Keratinocyte (primary cell): Measurements from ENCODE around the gene SETD7. TPM values are rescaled to one million over a fixed set of nuclear protein-coding genes. Genes with fewer than 3 reads are reported as not detected.

Experiments used
- DNase-seq: peaks from one replicate; pipeline ENCODE4 v3.0.0-alpha.2; 2011; ENCODE audit warnings: low read depth, missing footprints, low spot score
- FAIRE-seq: peaks from 2 replicates; lab custom pipeline; 2011; peaks lifted over from hg19 to GRCh38; lab: Jason Lieb, UNC
- H2AFZ ChIP-seq: 2 replicates; pipeline ENCODE4 v1.6.0; 2012; ENCODE audit warnings: low read length, control low read depth, inconsistent platforms; ENCODE audit not compliant: control insufficient read depth
- H3K27ac ChIP-seq: 2 replicates; pipeline ENCODE4 v1.5.1; 2011; ENCODE audit warnings: low read length; ENCODE audit not compliant: control insufficient read depth, insufficient read depth
- H3K27me3 ChIP-seq: 3 replicates; pipeline ENCODE4 v1.6.0; 2011; ENCODE audit warnings: low read length; ENCODE audit not compliant: control insufficient read depth, insufficient read depth; ENCODE audit errors: extremely low read depth
- H3K36me3 ChIP-seq, 2 experiments: 2 replicates in 1 of 2; 3 replicates in 1 of 2; pipeline ENCODE4 v1.5.1; 2011; ENCODE audit warnings: low read length in 2 of 2, mild to moderate bottlenecking in 1 of 2; ENCODE audit not compliant: control insufficient read depth in 2 of 2, insufficient read depth in 2 of 2; ENCODE audit errors: extremely low read depth in 1 of 2
- H3K4me1 ChIP-seq: 3 replicates; pipeline ENCODE4 v1.5.1; 2011; ENCODE audit warnings: low read length; ENCODE audit not compliant: control insufficient read depth, insufficient read depth; ENCODE audit errors: extremely low read depth
- H3K4me2 ChIP-seq: 3 replicates; pipeline ENCODE4 v1.6.0; 2011; ENCODE audit warnings: low read depth, low read length; ENCODE audit not compliant: control insufficient read depth, insufficient read depth; ENCODE audit errors: extremely low read depth
- H3K4me3 ChIP-seq, 3 experiments: fragments of 200-600 bp in 1 of 3; sonication (generic) in 1 of 3; 2 replicates in 2 of 3; 3 replicates in 1 of 3; pipeline ENCODE4 v1.5.1; 2011 to 2016; ENCODE audit warnings: low read length in 3 of 3, mild to moderate bottlenecking in 3 of 3, control low read depth in 2 of 3, inconsistent platforms in 1 of 3, low read depth in 1 of 3, mixed read lengths in 1 of 3, mixed run types in 1 of 3, moderate library complexity in 1 of 3; ENCODE audit not compliant: control insufficient read depth in 2 of 3, insufficient read depth in 2 of 3; ENCODE audit errors: extremely low read depth in 1 of 3
- H3K79me2 ChIP-seq: 2 replicates; pipeline ENCODE4 v1.6.0; 2012; ENCODE audit warnings: low read length; ENCODE audit not compliant: control insufficient read depth, insufficient read depth
- H3K9ac ChIP-seq: 3 replicates; pipeline ENCODE4 v1.6.0; 2011; ENCODE audit warnings: low read length; ENCODE audit not compliant: control insufficient read depth, insufficient read depth; ENCODE audit errors: extremely low read depth
- H3K9me1 ChIP-seq: 3 replicates; pipeline ENCODE4 v1.6.0; 2011; ENCODE audit warnings: low read length; ENCODE audit not compliant: control insufficient read depth, insufficient read depth; ENCODE audit errors: extremely low read depth
- H3K9me3 ChIP-seq: 2 replicates; pipeline ENCODE4 v1.5.1; 2012; ENCODE audit warnings: low read depth, low read length; ENCODE audit not compliant: control insufficient read depth
- H4K20me1 ChIP-seq: 3 replicates; pipeline ENCODE4 v1.6.0; 2011; ENCODE audit warnings: low read length; ENCODE audit not compliant: control insufficient read depth, insufficient read depth; ENCODE audit errors: extremely low read depth
- CTCF ChIP-seq, 3 experiments: IDR thresholded peaks in 1 of 3; conservative IDR thresholded peaks in 1 of 3; optimal IDR thresholded peaks in 1 of 3; 2 replicates in 2 of 3; 3 replicates in 1 of 3; pipeline versions ENCODE3 to v1.5.1; 2011; ENCODE audit warnings: low read length in 3 of 3, mild to moderate bottlenecking in 3 of 3, moderate library complexity in 2 of 3, control low read depth in 1 of 3, inconsistent platforms in 1 of 3; ENCODE audit not compliant: insufficient read depth in 2 of 3; ENCODE audit errors: extremely low read depth in 1 of 3
- EZH2 ChIP-seq: IDR thresholded peaks from one replicate; pipeline ENCODE4 v1.6.1; 2012; ENCODE audit warnings: inconsistent platforms, mild to moderate bottlenecking, low read length, moderate library complexity
- dilution Hi-C: fragments of 300-500 bp; cut with MboI; formaldehyde crosslinking; loops from one replicate; pipeline ENCODE4 v1.7.0; 2020; ENCODE audit warnings: low sequenced_read_pairs; ENCODE audit not compliant: extremely low pct_ligation_motif_present
- polyA plus RNA-seq, 5 experiments: library from polyadenylated mRNA; depleted of rRNA in 3 of 5; stranded (reverse) in 3 of 5; stranded (forward) in 1 of 5; unstranded in 1 of 5; fragments of >200 nt; gene quantifications; 1 replicate in 1 of 5; 2 replicates in 3 of 5; 3 replicates in 1 of 5; pipeline versions ENCODE4 v1.2.1 to v1.2.3, GENCODE V29; 2011 to 2012; ENCODE audit warnings: missing spikeins in 2 of 5, low read depth in 1 of 5, low replicate concordance in 1 of 5

SETD7 gene
- polyA plus RNA-seq, 1 donor (not counting 4 experiments of a cell fraction or from before 2014, with no cell fraction given), result 18.8 TPM

- Histone ChIP-seq H3K4me3 (no peak overlapping the region), H3K4me1 (peaks cover 4% of the 10 kb centered on the region), H3K9ac (no peak overlapping the region), H3K36me3 (no peaks in the 10 kb centered on the region), H3K27me3 (no peaks in the 10 kb centered on the region), H3K79me2 (no peaks in the 10 kb centered on the region), H3K9me3 (no peaks in the 10 kb centered on the region), H2AFZ (no peak overlapping the region), H4K20me1 (no peaks in the 10 kb centered on the region), H3K4me2 (no peak overlapping the region), H3K27ac (no peak overlapping the region), H3K9me1 (no peaks in the 10 kb centered on the region)
- DNase-seq (peak; percentile 41), FAIRE-seq (peak; percentile 86)
- dilution Hi-C loops, result no loop called here
- TF ChIP-seq EZH2 (no peak), CTCF (optimal IDR thresholded peaks at IDR 0.05 in 1 of 3, IDR thresholded peaks at IDR 0.05 in 1 of 3, conservative IDR thresholded peaks at IDR 0.05 in 1 of 3; ENCODE audit: extremely low read depth in 1 of 3, insufficient read depth in 2 of 3, low read length in 3 of 3) (peak; percentile 49 to 69 (median 57))
These were observed 47.8 kb upstream of the SETD7 start for GRCh38 chr4:139603576-139604410.

GRCh38 chr4:139602776-139603360, 46.8 kb upstream of the SETD7 start:
- Histone ChIP-seq H3K27me3 (no peaks in the 10 kb centered on the region), H3K9me1 (no peaks in the 10 kb centered on the region), H3K9ac (no peak overlapping the region), H4K20me1 (no peaks in the 10 kb centered on the region), H3K4me2 (no peak overlapping the region), H3K36me3 (no peaks in the 10 kb centered on the region), H2AFZ (no peak overlapping the region), H3K79me2 (no peaks in the 10 kb centered on the region), H3K4me1 (peaks cover 4% of the 10 kb centered on the region), H3K4me3 (no peak overlapping the region), H3K9me3 (no peaks in the 10 kb centered on the region), H3K27ac (no peak overlapping the region)
- TF ChIP-seq CTCF (optimal IDR thresholded peaks at IDR 0.05 in 1 of 3, IDR thresholded peaks at IDR 0.05 in 1 of 3, conservative IDR thresholded peaks at IDR 0.05 in 1 of 3; ENCODE audit: extremely low read depth in 1 of 3, insufficient read depth in 2 of 3, low read length in 3 of 3) (no peak), EZH2 (no peak)
- FAIRE-seq, result no peak
- no peak for DNase-seq
- dilution Hi-C loops, result no loop called here
